Smooth muscle cell (in vitro differentiated cells): ENCODE results near the gene ANKRD13A. TPM values are rescaled to one million over a fixed set of nuclear protein-coding genes. Genes with fewer than 3 reads are reported as not detected.
"Not testable (repeated sequence)": the region's sequence is repeated elsewhere in the genome, so short reads cannot be mapped to it uniquely, and the experiment has no call there.

Experiments
- DNase-seq: peaks from one replicate; lab custom pipeline; 2025; ENCODE audit not compliant: unreplicated experiment; lab: John Stamatoyannopoulos, UW
- H2AFZ ChIP-seq: fragments of 200-600 bp; sonication (generic); 2 replicates; pipeline ENCODE4 v1.6.0; 2016; ENCODE audit warnings: antibody characterized with exemption, low read depth, mild to moderate bottlenecking
- H3F3A ChIP-seq: fragments of 200-600 bp; sonication (generic); 2 replicates; pipeline ENCODE4 v1.6.0; 2017; ENCODE audit warnings: antibody characterized with exemption, low read depth
- H3K27ac ChIP-seq: fragments of 200-600 bp; sonication (generic); 2 replicates; pipeline ENCODE4 v1.5.1; 2016; ENCODE audit warnings: low read depth, mild to moderate bottlenecking
- H3K27me3 ChIP-seq: fragments of 200-600 bp; sonication (generic); 2 replicates; pipeline ENCODE4 v1.6.1; 2016; ENCODE audit warnings: low read depth, mild to moderate bottlenecking
- H3K36me3 ChIP-seq: fragments of 200-600 bp; sonication (generic); 2 replicates; pipeline ENCODE4 v1.5.1; 2016; ENCODE audit warnings: low read depth
- H3K4me1 ChIP-seq: fragments of 200-600 bp; sonication (generic); 2 replicates; pipeline ENCODE4 v1.5.1; 2016; ENCODE audit warnings: low read depth
- H3K4me2 ChIP-seq: fragments of 200-600 bp; sonication (generic); 2 replicates; pipeline ENCODE4 v1.6.0; 2016; ENCODE audit warnings: mild to moderate bottlenecking
- H3K4me3 ChIP-seq: fragments of 200-600 bp; sonication (generic); 2 replicates; pipeline ENCODE4 v1.5.1; 2016; ENCODE audit warnings: mild to moderate bottlenecking
- H3K79me2 ChIP-seq: fragments of 200-600 bp; sonication (generic); 2 replicates; pipeline ENCODE4 v1.6.0; 2016; ENCODE audit warnings: low read depth, mild to moderate bottlenecking
- H3K9ac ChIP-seq: fragments of 200-600 bp; sonication (generic); 2 replicates; pipeline ENCODE4 v1.6.0; 2016; ENCODE audit warnings: low read depth
- H3K9me3 ChIP-seq: fragments of 200-600 bp; sonication (generic); replicated peaks from 2 replicates; pipeline ENCODE4 v1.5.1; 2016; ENCODE audit warnings: low read depth
- H4K20me1 ChIP-seq: fragments of 200-600 bp; sonication (generic); 2 replicates; pipeline ENCODE4 v1.6.0; 2016; ENCODE audit warnings: low read depth
- WGBS: methylation state at CpG from one replicate; pipeline ENCODE4 v1.1.7; 2016; ENCODE audit warnings: low lambda C conversion rate; 5-methylcytosine and 5-hydroxymethylcytosine counted together
- polyA plus RNA-seq: library from polyadenylated mRNA; unstranded; fragments of >200 nt; fragmentation: Nextera tagmentation; extraction: Ambion mirVana; gene quantifications from 2 replicates; pipeline ENCODE4 v1.2.1, GENCODE V29; 2016
- total RNA-seq: library from RNA; depleted of rRNA; stranded (reverse); fragments of >200 nt; gene quantifications from 2 replicates; pipeline ENCODE4 v1.2.3, GENCODE V29; 2014
- TF ChIP-seq, protein P1 (sequence below): fragments of 200-600 bp; sonication (generic); IDR thresholded peaks from 2 replicates; pipeline ENCODE4 v1.5.1; 2017; ENCODE audit warnings: borderline replicate concordance, mild to moderate bottlenecking, antibody characterized with exemption; ENCODE audit not compliant: insufficient read depth, poor library complexity, severe bottlenecking

The ANKRD13A gene
- total and polyA plus RNA-seq, 2 experiments from 2014 or later: 11.6 to 31.1 TPM

DNA sequence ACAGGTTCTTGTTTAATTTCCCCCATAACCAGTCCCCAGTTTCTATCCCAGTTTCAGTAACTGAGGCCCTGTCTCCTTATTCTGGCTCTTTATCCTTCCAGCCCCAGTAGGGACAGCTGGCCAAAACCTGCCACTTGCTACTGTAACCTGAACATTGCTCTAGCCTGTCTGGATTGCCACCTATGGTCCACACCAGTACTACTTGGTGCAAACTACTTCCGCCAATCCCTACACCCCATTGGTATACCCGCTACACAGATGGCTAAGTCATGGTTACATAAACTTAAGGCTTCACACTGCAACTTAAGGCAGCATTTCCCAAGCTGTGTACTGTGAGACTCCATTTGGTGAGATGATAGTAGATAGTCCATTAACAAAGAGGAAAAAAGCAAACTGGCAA is 69.4 kb downstream of the ANKRD13A start:
- Histone ChIP-seq H3K79me2 (no peaks in the 10 kb centered on the region), H3K4me2 (no peak overlapping the region), H3K27me3 (no peaks in the 10 kb centered on the region), H3K4me1 (no peaks in the 10 kb centered on the region), H3K9me3 (no peaks in the 10 kb centered on the region), H3F3A (no peaks in the 10 kb centered on the region), H3K27ac (no peak overlapping the region), H4K20me1 (no peaks in the 10 kb centered on the region), H3K4me3 (no peak overlapping the region), H3K9ac (no peak overlapping the region), H2AFZ (no peak overlapping the region), H3K36me3 (no peaks in the 10 kb centered on the region)
- 98% methylated on average over 2 of the region's 2 CpGs for WGBS
- TF ChIP-seq, protein P1, sequence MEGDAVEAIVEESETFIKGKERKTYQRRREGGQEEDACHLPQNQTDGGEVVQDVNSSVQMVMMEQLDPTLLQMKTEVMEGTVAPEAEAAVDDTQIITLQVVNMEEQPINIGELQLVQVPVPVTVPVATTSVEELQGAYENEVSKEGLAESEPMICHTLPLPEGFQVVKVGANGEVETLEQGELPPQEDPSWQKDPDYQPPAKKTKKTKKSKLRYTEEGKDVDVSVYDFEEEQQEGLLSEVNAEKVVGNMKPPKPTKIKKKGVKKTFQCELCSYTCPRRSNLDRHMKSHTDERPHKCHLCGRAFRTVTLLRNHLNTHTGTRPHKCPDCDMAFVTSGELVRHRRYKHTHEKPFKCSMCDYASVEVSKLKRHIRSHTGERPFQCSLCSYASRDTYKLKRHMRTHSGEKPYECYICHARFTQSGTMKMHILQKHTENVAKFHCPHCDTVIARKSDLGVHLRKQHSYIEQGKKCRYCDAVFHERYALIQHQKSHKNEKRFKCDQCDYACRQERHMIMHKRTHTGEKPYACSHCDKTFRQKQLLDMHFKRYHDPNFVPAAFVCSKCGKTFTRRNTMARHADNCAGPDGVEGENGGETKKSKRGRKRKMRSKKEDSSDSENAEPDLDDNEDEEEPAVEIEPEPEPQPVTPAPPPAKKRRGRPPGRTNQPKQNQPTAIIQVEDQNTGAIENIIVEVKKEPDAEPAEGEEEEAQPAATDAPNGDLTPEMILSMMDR: no peak
- DNase-seq: no peak

DNA sequence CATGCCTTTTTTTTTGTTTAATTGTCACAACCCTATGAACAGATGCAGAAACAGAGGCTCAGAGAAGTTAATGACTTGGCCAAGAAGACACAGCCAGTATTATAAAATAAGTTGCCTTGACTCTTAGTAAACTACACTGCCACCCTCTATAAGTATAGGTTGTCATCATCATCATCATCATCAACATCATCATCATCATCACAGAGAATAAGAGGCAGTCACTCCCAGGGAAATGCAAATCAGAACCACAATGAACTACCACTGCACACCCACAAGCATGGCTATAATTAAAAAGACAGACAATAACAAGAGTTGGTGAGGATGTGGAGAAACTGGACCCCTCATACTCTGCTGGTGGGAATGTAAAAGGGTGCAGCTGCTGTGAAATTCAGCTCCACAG is 72.3 kb downstream of the ANKRD13A start:
- Histone ChIP-seq H3K9me3 (no peaks in the 10 kb centered on the region), H3K27ac (no peak overlapping the region), H3K9ac (no peak overlapping the region), H3K27me3 (no peaks in the 10 kb centered on the region), H3F3A (no peaks in the 10 kb centered on the region), H3K4me3 (no peak overlapping the region), H3K36me3 (no peaks in the 10 kb centered on the region), H2AFZ (no peak overlapping the region), H3K79me2 (no peaks in the 10 kb centered on the region), H3K4me2 (no peak overlapping the region), H4K20me1 (no peaks in the 10 kb centered on the region), H3K4me1 (no peaks in the 10 kb centered on the region)
- DNase-seq: no peak
- TF ChIP-seq, protein P1: no peak

DNA sequence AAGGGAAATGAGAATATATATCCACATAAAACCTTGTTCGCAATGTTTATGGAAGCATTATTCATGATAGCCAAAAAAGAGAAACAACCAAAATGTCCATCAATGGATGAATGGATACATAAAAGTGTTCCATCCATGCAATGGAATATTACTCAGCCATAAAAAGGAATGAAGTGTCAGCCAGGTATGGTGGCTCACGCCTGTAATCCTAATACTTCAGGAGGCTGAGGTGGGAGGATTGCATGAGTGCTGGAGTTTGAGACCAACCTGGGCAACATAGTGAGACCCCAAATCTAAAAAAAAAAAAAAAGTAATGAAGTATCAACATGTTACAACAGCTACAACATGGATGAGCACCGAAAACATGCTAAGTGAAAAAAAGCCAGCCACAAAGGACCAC is 72.7 kb downstream of the ANKRD13A start:
- Histone ChIP-seq H2AFZ (no peak overlapping the region), H3K27me3 (no peaks in the 10 kb centered on the region), H3K4me3 (no peak overlapping the region), H3K4me2 (no peak overlapping the region), H3K4me1 (no peaks in the 10 kb centered on the region), H3K27ac (no peak overlapping the region), H3K36me3 (no peaks in the 10 kb centered on the region), H3K79me2 (no peaks in the 10 kb centered on the region), H3K9me3 (no peaks in the 10 kb centered on the region), H3K9ac (no peak overlapping the region), H4K20me1 (no peaks in the 10 kb centered on the region), H3F3A (no peaks in the 10 kb centered on the region)
- WGBS: 100% methylated on average over 3 of the region's 3 CpGs
- DNase-seq: no peak
- TF ChIP-seq, protein P1: no peak

DNA sequence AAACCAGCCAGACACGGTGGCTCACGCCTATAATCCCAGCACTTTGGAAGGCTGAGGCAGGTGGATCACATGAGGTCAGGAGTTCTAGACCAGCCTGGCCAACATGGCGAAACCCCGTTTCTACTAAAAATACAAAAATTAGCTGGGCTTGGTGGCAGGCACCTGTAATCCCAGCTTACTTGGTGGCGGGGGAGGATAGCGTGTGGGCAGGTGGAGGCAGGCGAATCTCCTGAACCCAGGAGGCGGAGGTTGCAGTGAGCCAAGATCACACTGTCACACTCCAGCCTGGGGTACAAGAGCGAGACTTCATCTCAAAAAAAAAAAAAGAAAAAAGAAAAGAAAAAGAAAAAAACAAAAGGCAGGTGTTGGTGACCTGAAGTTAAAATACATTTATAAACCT is 73.4 kb downstream of the ANKRD13A start:
- H4K20me1 ChIP-seq, H3K4me2 ChIP-seq, H3K27ac ChIP-seq, H3K27me3 ChIP-seq, H3K36me3 ChIP-seq, DNase-seq, H3K79me2 ChIP-seq, H3K4me1 ChIP-seq, H3K4me3 ChIP-seq, H3K9me3 ChIP-seq, H3K9ac ChIP-seq, H2AFZ ChIP-seq, H3F3A ChIP-seq: not testable (repeated sequence)
- WGBS: 91% methylated on average over 8 of the region's 9 CpGs
